Measurements from ENCODE around the gene WDR64. TPM values are rescaled to one million over a fixed set of nuclear protein-coding genes. Genes with fewer than 3 reads are reported as not detected.

Gene WDR64
- total RNA-seq, 1 experiment from 2014 or later = not detected

DNA sequence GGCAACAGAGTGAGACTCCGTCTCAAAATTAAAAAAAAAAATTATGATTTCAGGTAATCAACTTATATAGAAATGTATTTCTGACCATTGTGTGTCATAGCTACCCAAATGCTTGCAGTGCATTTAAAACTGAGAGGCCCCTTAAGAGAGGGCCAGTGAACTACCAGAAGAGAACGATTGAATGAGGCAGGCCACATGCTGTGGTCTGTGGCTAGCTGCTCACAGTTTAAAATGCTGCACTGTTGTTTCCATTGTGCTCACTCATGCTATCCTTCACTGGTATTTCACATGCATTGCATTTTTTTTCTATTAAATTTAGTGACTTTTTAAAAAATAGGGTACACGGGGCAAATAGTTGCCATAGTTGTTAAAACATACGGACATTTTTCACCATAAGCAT is 37.9 kb upstream of the WDR64 start:
- Mint-ChIP-seq H3K27ac (ENCODE audit: low read depth, unreplicated experiment) (peak overlapping the region; percentile 13), H3K36me3 (ENCODE audit: insufficient read depth, unreplicated experiment) (peaks cover 30% of the 10 kb centered on the region), H3K27me3 (ENCODE audit: insufficient read depth, unreplicated experiment) (no peaks in the 10 kb centered on the region), H3K9me3 (ENCODE audit: unreplicated experiment) (no peaks in the 10 kb centered on the region), H3K4me1 (ENCODE audit: insufficient read depth, unreplicated experiment) (peaks cover 33% of the 10 kb centered on the region), H3K4me3 (ENCODE audit: unreplicated experiment) (no peak overlapping the region)
- intact Hi-C loops (cut with micrococcal nuclease) = loop anchor here (5.0 kb wide), 1 partner anchor 403 kb away; no protein-coding TSS in a partner anchor
- ChIA-PET CTCF (interaction anchor here (0.7 to 7.3 kb wide), 8 partner anchors 9 to 1648 kb away, joined by 3 to 173 read pairs (median 6); partner anchors contain the start of gene EXO1), POLR2A (interaction anchor here (0.6 to 5.8 kb wide), 12 partner anchors 13 to 1314 kb away, joined by 3 to 53 read pairs (median 6); partner anchors contain the start of genes FH and KMO)
- no TSS peak for BruUV-seq (replicated peaks)
- TF ChIP-seq, protein P1, sequence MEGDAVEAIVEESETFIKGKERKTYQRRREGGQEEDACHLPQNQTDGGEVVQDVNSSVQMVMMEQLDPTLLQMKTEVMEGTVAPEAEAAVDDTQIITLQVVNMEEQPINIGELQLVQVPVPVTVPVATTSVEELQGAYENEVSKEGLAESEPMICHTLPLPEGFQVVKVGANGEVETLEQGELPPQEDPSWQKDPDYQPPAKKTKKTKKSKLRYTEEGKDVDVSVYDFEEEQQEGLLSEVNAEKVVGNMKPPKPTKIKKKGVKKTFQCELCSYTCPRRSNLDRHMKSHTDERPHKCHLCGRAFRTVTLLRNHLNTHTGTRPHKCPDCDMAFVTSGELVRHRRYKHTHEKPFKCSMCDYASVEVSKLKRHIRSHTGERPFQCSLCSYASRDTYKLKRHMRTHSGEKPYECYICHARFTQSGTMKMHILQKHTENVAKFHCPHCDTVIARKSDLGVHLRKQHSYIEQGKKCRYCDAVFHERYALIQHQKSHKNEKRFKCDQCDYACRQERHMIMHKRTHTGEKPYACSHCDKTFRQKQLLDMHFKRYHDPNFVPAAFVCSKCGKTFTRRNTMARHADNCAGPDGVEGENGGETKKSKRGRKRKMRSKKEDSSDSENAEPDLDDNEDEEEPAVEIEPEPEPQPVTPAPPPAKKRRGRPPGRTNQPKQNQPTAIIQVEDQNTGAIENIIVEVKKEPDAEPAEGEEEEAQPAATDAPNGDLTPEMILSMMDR (IDR thresholded peaks at IDR 0.05; ENCODE audit: unreplicated experiment) = no peak
- no peak for DNase-seq (ENCODE audit: unreplicated experiment)

DNA sequence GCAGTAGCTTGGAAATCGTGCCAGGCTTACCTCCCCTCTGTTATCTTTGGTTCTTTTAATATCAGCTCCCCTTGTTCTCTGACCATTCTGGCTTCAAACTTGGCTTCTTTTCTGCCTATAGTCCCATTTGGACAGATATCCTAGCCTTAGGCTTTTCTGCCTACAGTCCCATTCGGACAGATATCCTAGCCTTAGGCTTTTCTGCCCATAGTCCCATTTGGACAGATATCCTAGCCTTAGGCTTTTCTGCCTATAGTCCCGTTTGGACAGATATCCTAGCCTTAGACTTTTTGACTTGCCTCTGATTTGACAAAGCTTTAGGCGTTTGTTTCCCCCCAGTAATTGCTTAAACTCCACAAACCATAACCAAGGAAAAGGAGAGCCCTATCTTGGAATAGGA is 37.5 kb upstream of the WDR64 start:
- CTCF ChIA-PET = interaction anchor here (0.5 to 7.3 kb wide), 9 partner anchors 9 to 1648 kb away, joined by 3 to 173 read pairs (median 5); partner anchors contain the start of gene EXO1
- intact Hi-C loops (cut with micrococcal nuclease) = loop anchor here (5.0 kb wide), 1 partner anchor 403 kb away; no protein-coding TSS in a partner anchor
- POLR2A ChIA-PET = interaction anchor here (0.6 to 5.8 kb wide), 11 partner anchors 13 to 1707 kb away, joined by 3 to 53 read pairs (median 7); partner anchors contain the start of genes FH and KMO

DNA sequence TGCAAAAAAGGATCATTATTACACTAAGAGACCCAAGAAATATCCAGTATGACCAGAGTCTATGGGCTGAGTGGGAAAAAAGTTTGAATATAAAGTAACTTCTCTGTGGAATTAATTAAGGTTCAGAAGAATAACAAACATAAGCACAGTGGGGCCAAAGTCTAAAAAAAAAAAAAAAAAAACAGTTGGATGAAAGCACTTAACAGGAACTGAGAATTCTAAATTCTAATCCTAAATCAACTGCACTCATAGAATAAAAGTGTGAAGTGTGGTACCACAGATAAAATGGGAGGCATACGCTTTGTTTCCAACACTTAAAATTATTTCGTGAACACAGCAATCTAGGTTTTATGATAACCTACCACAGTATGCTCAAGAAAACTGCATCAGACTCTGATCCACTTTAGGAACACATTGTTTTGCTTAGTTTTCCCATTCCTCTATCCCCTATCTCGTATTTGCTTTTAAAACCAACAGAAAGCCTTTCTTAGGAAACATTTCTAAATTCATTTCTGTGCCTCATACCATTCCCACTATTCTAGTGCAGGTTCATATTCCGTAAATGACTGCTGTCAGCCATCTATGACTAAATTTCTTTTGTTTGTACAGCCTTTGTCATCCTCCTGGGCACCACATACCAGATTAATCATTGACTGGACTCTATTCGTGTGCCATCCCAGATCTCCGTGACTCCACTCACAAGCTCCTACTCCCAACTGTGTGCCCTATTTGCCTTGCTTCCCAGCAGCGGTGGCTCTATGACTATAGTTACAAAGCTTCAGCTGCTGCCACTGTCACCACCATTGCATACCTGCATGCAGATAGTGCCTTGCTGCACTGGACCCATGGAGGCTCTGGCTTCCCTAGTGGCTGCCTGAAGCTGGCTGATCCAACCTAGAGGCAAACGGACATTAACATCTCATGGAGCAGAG is 36.8 kb upstream of the WDR64 start:
- Mint-ChIP-seq H3K4me3 (ENCODE audit: unreplicated experiment) (no peak overlapping the region), H3K27me3 (ENCODE audit: insufficient read depth, unreplicated experiment) (no peaks in the 10 kb centered on the region), H3K36me3 (ENCODE audit: insufficient read depth, unreplicated experiment) (peaks cover 24% of the 10 kb centered on the region), H3K4me1 (ENCODE audit: insufficient read depth, unreplicated experiment) (peaks cover 35% of the 10 kb centered on the region), H3K9me3 (ENCODE audit: unreplicated experiment) (no peaks in the 10 kb centered on the region), H3K27ac (ENCODE audit: low read depth, unreplicated experiment) (peak overlapping the region; percentile 13)
- BruUV-seq (replicated peaks) = no TSS peak
- DNase-seq (ENCODE audit: unreplicated experiment) = peak; percentile 74
- TF ChIP-seq, protein P1 (IDR thresholded peaks at IDR 0.05; ENCODE audit: unreplicated experiment) = no peak
- POLR2A ChIA-PET = interaction anchor here (0.6 to 5.8 kb wide), 8 partner anchors 9 to 1707 kb away, joined by 3 to 53 read pairs (median 4); partner anchors contain the start of gene FH
- CTCF ChIA-PET = interaction anchor here (0.5 to 7.3 kb wide), 9 partner anchors 8 to 1647 kb away, joined by 3 to 173 read pairs (median 4); no protein-coding TSS in a partner anchor
- intact Hi-C loops (cut with micrococcal nuclease) = no loop called here

More for the DNA sequence above, 37.5 kb upstream of the WDR64 start:
- no peaks in the 10 kb centered on the region for H3K27me3 Mint-ChIP-seq (ENCODE audit: insufficient read depth, unreplicated experiment)
- peak overlapping the region; percentile 13 for H3K27ac Mint-ChIP-seq (ENCODE audit: low read depth, unreplicated experiment)
- DNase-seq (ENCODE audit: unreplicated experiment) = no peak
- H3K4me1 Mint-ChIP-seq (ENCODE audit: insufficient read depth, unreplicated experiment) = peaks cover 35% of the 10 kb centered on the region
- TF ChIP-seq, protein P1 (IDR thresholded peaks at IDR 0.05; ENCODE audit: unreplicated experiment) = no peak
- peaks cover 25% of the 10 kb centered on the region for H3K36me3 Mint-ChIP-seq (ENCODE audit: insufficient read depth, unreplicated experiment)
- BruUV-seq (replicated peaks) = no TSS peak
- H3K4me3 Mint-ChIP-seq (ENCODE audit: unreplicated experiment) = no peak overlapping the region
- H3K9me3 Mint-ChIP-seq (ENCODE audit: unreplicated experiment) = no peaks in the 10 kb centered on the region

DNA sequence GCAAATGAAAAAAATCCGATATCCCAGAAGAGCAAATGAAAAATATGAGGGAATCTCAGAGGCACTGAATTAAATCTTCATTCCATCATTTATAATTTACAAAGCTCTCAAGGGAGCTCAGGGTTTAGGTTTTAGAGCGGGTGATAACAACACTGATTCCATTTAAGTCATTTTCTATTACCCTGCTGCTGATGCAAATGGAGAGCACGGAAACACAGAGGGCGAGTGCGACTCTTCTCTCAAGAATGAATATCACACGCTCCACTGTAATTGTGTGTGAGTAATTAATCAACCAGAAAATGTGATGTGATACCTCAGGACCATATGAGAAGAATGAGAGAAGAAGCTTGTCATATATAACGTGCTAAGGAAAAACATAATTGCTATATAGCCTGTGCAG is 34.7 kb upstream of the WDR64 start:
- BruUV-seq (replicated peaks) = no TSS peak
- H3K4me3 Mint-ChIP-seq (ENCODE audit: unreplicated experiment) = no peak overlapping the region

More for the DNA sequence above, 34.7 kb upstream of the WDR64 start:
- TF ChIP-seq, protein P1 (IDR thresholded peaks at IDR 0.05; ENCODE audit: unreplicated experiment) = no peak
- intact Hi-C loops (cut with micrococcal nuclease) = no loop called here
- DNase-seq (ENCODE audit: unreplicated experiment) = no peak
- ChIA-PET POLR2A (interaction anchor here (0.6 to 2.3 kb wide), 5 partner anchors 9 to 212 kb away, joined by 3 to 6 read pairs (median 5); partner anchors contain the start of gene FH), CTCF (interaction anchor here (0.5 to 2.0 kb wide), 12 partner anchors 10 to 1643 kb away, joined by 3 to 18 read pairs (median 4); no protein-coding TSS in a partner anchor)
- Mint-ChIP-seq H3K27ac (ENCODE audit: low read depth, unreplicated experiment) (no peak overlapping the region), H3K27me3 (ENCODE audit: insufficient read depth, unreplicated experiment) (no peaks in the 10 kb centered on the region), H3K9me3 (ENCODE audit: unreplicated experiment) (no peaks in the 10 kb centered on the region), H3K4me1 (ENCODE audit: insufficient read depth, unreplicated experiment) (peaks cover 42% of the 10 kb centered on the region), H3K36me3 (ENCODE audit: insufficient read depth, unreplicated experiment) (peaks cover 35% of the 10 kb centered on the region)
